Measurements from ENCODE around the gene IL18BP.
A peak's percentile ranks its signal among the peaks of the same experiment; 100 is the strongest.

IL18BP gene

GRCh38 chr11:71998649-71999310 is at the start of gene IL18BP:
IL18BP (plus strand) TSS chr11:71998909; CDS start chr11:71999985, 1,076 bp downstream.
- no peak for DNase-seq

GRCh38 chr11:71949034-71949433 is 49.7 kb upstream of the IL18BP start:
- DNase-seq = no peak

GRCh38 chr11:71951741-71952310 is 46.9 kb upstream of the IL18BP start:
- DNase-seq = peak; percentile 94 to 98

GRCh38 chr11:71955898-71956456 is 42.7 kb upstream of the IL18BP start:
- no peak for DNase-seq

GRCh38 chr11:71962428-71963038 is 36.2 kb upstream of the IL18BP start:
- DNase-seq = no peak

GRCh38 chr11:71963468-71963867 is 35.2 kb upstream of the IL18BP start:
- no peak for DNase-seq

- DNase-seq = no peak
These were observed 34.1 kb upstream of the IL18BP start for GRCh38 chr11:71964641-71965040.

GRCh38 chr11:71971680-71972079 is 27.0 kb upstream of the IL18BP start:
- DNase-seq = no peak

- no peak for DNase-seq
These were observed 22.2 kb upstream of the IL18BP start for GRCh38 chr11:71976551-71976950.

- DNase-seq = no peak
These were observed 21.6 kb upstream of the IL18BP start for GRCh38 chr11:71977090-71977489.

GRCh38 chr11:71977743-71978418 is 20.8 kb upstream of the IL18BP start:
- DNase-seq = peak; percentile 50 to 76

GRCh38 chr11:71979094-71979493 is 19.6 kb upstream of the IL18BP start:
- DNase-seq = no peak

GRCh38 chr11:71979602-71980001 is 19.1 kb upstream of the IL18BP start:
- DNase-seq = no peak

GRCh38 chr11:71986131-71986530 is 12.6 kb upstream of the IL18BP start:
- no peak for DNase-seq

- no peak for DNase-seq
These were observed 11.2 kb upstream of the IL18BP start for GRCh38 chr11:71987521-71987920.

- DNase-seq = no peak
These were observed 10.7 kb upstream of the IL18BP start for GRCh38 chr11:71988050-71988449.

GRCh38 chr11:71990701-71991100 is 8.0 kb upstream of the IL18BP start:
- no peak for DNase-seq

GRCh38 chr11:71991494-71991893 is 7.2 kb upstream of the IL18BP start:
- DNase-seq = no peak

GRCh38 chr11:71992136-71992730 is 6.5 kb upstream of the IL18BP start:
- no peak for DNase-seq

GRCh38 chr11:71994786-71995185 is 3.9 kb upstream of the IL18BP start:
- DNase-seq = no peak

GRCh38 chr11:71995726-71996291 is 2.9 kb upstream of the IL18BP start:
- no peak for DNase-seq

- DNase-seq = no peak
These were observed 2.2 kb upstream of the IL18BP start for GRCh38 chr11:71996517-71996916.

- DNase-seq = no peak
These were observed 1.8 kb upstream of the IL18BP start for GRCh38 chr11:71996946-71997345.

Measured in NCI-H526 (cell line).